Endothelial cell of umbilical vein (primary cell): ENCODE measurements around the gene PYGO1. TPM values are rescaled to one million over a fixed set of nuclear protein-coding genes. Genes with fewer than 3 reads are reported as not detected.
A peak's percentile ranks its signal among the peaks of the same experiment; 100 is the strongest.

Experiments used
- BruUV-seq: library from RNA; stranded (reverse); fragments of 400-500 nt; replicated peaks from 2 replicates; lab custom pipeline; 2021; lab: Mats Ljungman, UMichigan
- CTCF ChIA-PET: fragments of 300-600, 350-600 bp; sonication (Branson Sonifier 250); formaldehyde crosslinking; loops from one replicate; lab custom pipeline; 2021; ENCODE audit warnings: antibody characterized with exemption, inconsistent platforms; lab: Charles Lee
- POLR2A ChIA-PET: fragments of 300-600, 350-600 bp; sonication (Branson Sonifier 250); formaldehyde crosslinking; loops from one replicate; lab custom pipeline; 2021; ENCODE audit warnings: antibody characterized with exemption, inconsistent platforms; lab: Charles Lee
- DNase-seq: peaks from one replicate; pipeline ENCODE4 v3.0.0-alpha.2; 2011; ENCODE audit warnings: low read depth, low spot score
- FAIRE-seq: peaks from 2 replicates; lab custom pipeline; 2011; peaks lifted over from hg19 to GRCh38; lab: Jason Lieb, UNC
- H2AFZ ChIP-seq: 2 replicates; pipeline ENCODE4 v1.6.0; 2012; ENCODE audit warnings: low read depth, low read length, control low read depth, inconsistent platforms
- H3K27ac ChIP-seq: 2 replicates; pipeline ENCODE4 v1.5.1; 2011; ENCODE audit warnings: low read depth, mild to moderate bottlenecking, control low read depth, low read length, moderate library complexity; ENCODE audit not compliant: insufficient read depth
- H3K27me3 ChIP-seq, 2 experiments: 2 replicates each; pipeline versions ENCODE4 v1.6.0 to v1.6.1; 2011; ENCODE audit warnings: low read length in 2 of 2, mixed read lengths in 1 of 2; ENCODE audit not compliant: control insufficient read depth in 2 of 2, insufficient read depth in 2 of 2
- H3K36me3 ChIP-seq, 2 experiments: 2 replicates in 1 of 2; 3 replicates in 1 of 2; pipeline ENCODE4 v1.5.1; 2011; ENCODE audit warnings: low read length in 2 of 2, mild to moderate bottlenecking in 1 of 2, moderate library complexity in 1 of 2; ENCODE audit not compliant: control insufficient read depth in 2 of 2, insufficient read depth in 2 of 2; ENCODE audit errors: extremely low read depth in 1 of 2
- H3K4me1 ChIP-seq: 3 replicates; pipeline ENCODE4 v1.5.1; 2011; ENCODE audit warnings: mild to moderate bottlenecking, low read length; ENCODE audit not compliant: control insufficient read depth, insufficient read depth; ENCODE audit errors: extremely low read depth
- H3K4me2 ChIP-seq: 2 replicates; pipeline ENCODE4 v1.6.1; 2011; ENCODE audit warnings: low read length, control low read depth, mixed read lengths; ENCODE audit not compliant: insufficient read depth
- H3K4me3 ChIP-seq, 3 experiments: fragments of 200-600 bp in 1 of 3; sonication (generic), shearing (Covaris generic) in 1 of 3; replicated peaks in 1 of 3; 2 replicates each; pipeline ENCODE4 v1.5.1; 2011 to 2016; ENCODE audit warnings: control low read depth in 3 of 3, low read length in 3 of 3, mild to moderate bottlenecking in 2 of 3, inconsistent platforms in 1 of 3, low read depth in 1 of 3, moderate library complexity in 1 of 3; ENCODE audit not compliant: insufficient read depth in 1 of 3
- H3K79me2 ChIP-seq: 2 replicates; pipeline ENCODE4 v1.6.0; 2012; ENCODE audit warnings: low read length, inconsistent platforms; ENCODE audit not compliant: control insufficient read depth, insufficient read depth
- H3K9ac ChIP-seq: replicated peaks from 2 replicates; pipeline ENCODE3; 2011; ENCODE audit warnings: low read length, control low read depth; ENCODE audit not compliant: insufficient read depth; ENCODE audit errors: extremely low read depth
- H3K9me1 ChIP-seq: replicated peaks from 3 replicates; pipeline ENCODE4 v1.6.0; 2011; ENCODE audit warnings: mild to moderate bottlenecking, low read length; ENCODE audit not compliant: control insufficient read depth, insufficient read depth; ENCODE audit errors: extremely low read depth
- H3K9me3 ChIP-seq: replicated peaks from 2 replicates; pipeline ENCODE4 v1.5.1; 2012; ENCODE audit warnings: low read length, inconsistent platforms; ENCODE audit not compliant: control insufficient read depth, insufficient read depth
- H4K20me1 ChIP-seq: replicated peaks from 2 replicates; pipeline ENCODE3; 2011; ENCODE audit warnings: mild to moderate bottlenecking, low read length; ENCODE audit not compliant: control insufficient read depth, insufficient read depth; ENCODE audit errors: extremely low read depth
- EZH2 ChIP-seq: IDR thresholded peaks from 2 replicates; pipeline ENCODE4 v1.6.1; 2012; ENCODE audit warnings: borderline replicate concordance, low read depth, mild to moderate bottlenecking, moderate library complexity, low read length, inconsistent platforms; ENCODE audit not compliant: severe bottlenecking
- JUN ChIP-seq: IDR thresholded peaks from 2 replicates; pipeline ENCODE4 v1.6.1; 2011; ENCODE audit warnings: borderline replicate concordance, low read depth; ENCODE audit not compliant: insufficient read length, insufficient read depth
- MYC ChIP-seq: IDR thresholded peaks from one replicate; pipeline ENCODE4 v1.6.1; 2011; ENCODE audit warnings: mild to moderate bottlenecking, low read depth, low read length
- POLR2AphosphoS5 ChIP-seq: IDR thresholded peaks from 2 replicates; pipeline ENCODE4 v1.6.1; 2012; ENCODE audit warnings: low read depth, mild to moderate bottlenecking, control low read depth, low read length, moderate library complexity; ENCODE audit not compliant: insufficient read depth
- dilution Hi-C: fragments of 300-500 bp; cut with MboI; formaldehyde crosslinking; loops from one replicate; pipeline ENCODE4 v1.15.0; 2019; ENCODE audit warnings: low sequenced_read_pairs; ENCODE audit not compliant: extremely low pct_ligation_motif_present
- intact Hi-C: fragments of 100-400 bp; cut with micrococcal nuclease; formaldehyde crosslinking; loops from one replicate; pipeline ENCODE4 v1.10.0; 2022
- polyA plus RNA-seq, 4 experiments: library from polyadenylated mRNA; depleted of rRNA in 3 of 4; stranded (reverse) in 3 of 4; unstranded in 1 of 4; fragments of >200 nt; gene quantifications; 2 replicates each; pipeline versions ENCODE4 v1.2.1 to v1.2.3, GENCODE V29; 2011 to 2012; ENCODE audit warnings: missing spikeins in 1 of 4
- total RNA-seq: library from RNA; stranded (reverse); gene quantifications from 2 replicates; pipeline ENCODE4 v1.2.3, GENCODE V29; 2021
- TF ChIP-seq, protein P1 (sequence below), 2 donors: IDR thresholded peaks; 1 replicate in 1 of 2; 2 replicates in 1 of 2; pipeline ENCODE4 v1.5.1; 2011; ENCODE audit warnings: low read length in 2 of 2, mild to moderate bottlenecking in 2 of 2, moderate library complexity in 2 of 2, control low read depth in 1 of 2, inconsistent platforms in 1 of 2, low read depth in 1 of 2; ENCODE audit not compliant: insufficient read depth in 1 of 2; ENCODE audit errors: extremely low read depth in 1 of 2

Gene PYGO1
- total and polyA plus RNA-seq, 2 donors (not counting 3 experiments of a cell fraction or from before 2014, with no cell fraction given): 1.9 to 7.6 TPM

DNA sequence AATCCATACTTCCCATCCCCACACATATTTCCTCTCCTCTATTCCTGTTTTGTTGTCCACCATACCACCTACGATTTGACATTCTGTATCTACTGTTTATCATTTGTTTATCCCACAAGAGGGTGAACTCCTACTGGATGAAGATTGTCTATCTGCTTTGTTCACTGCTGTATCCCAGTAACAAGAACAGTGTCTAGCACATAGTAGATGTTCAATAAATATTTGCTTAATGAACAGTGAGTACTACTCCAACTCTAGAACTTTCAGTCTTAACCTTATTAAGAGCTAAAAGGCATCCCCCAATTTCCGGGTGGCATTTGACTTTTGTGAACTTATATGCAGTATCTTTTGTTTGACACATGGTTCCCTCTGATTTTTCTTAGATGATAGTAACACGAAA lies 1.3 kb downstream of the PYGO1 start:
- Histone ChIP-seq H3K9me1 (no peaks in the 10 kb centered on the region), H3K9ac (no peak overlapping the region), H3K36me3 (no peaks in the 10 kb centered on the region), H3K4me1 (peaks cover 8% of the 10 kb centered on the region), H3K27ac (no peak overlapping the region), H3K79me2 (no peaks in the 10 kb centered on the region), H4K20me1 (no peaks in the 10 kb centered on the region), H3K27me3 (no peaks in the 10 kb centered on the region), H3K9me3 (no peaks in the 10 kb centered on the region), H2AFZ (peak overlapping the region; percentile 4), H3K4me2 (peak overlapping the region; percentile 76), H3K4me3 (peak overlapping the region in 1 of 3 experiments; percentile 80)
- intact Hi-C loops (no loop called here), dilution Hi-C loops (no loop called here)
- FAIRE-seq (no peak), DNase-seq (no peak)
- ChIA-PET CTCF (interaction anchor here (1.0 to 2.4 kb wide), 3 partner anchors 13 to 61 kb away, joined by 3 to 9 read pairs (median 4); no protein-coding TSS in a partner anchor), POLR2A (interaction anchor here (0.7 kb wide), 1 partner anchor 160 kb away, joined by 4 read pairs; no protein-coding TSS in a partner anchor)
- TF ChIP-seq JUN (no peak), POLR2AphosphoS5 (no peak), EZH2 (no peak), MYC (no peak)
- TF ChIP-seq, protein P1, sequence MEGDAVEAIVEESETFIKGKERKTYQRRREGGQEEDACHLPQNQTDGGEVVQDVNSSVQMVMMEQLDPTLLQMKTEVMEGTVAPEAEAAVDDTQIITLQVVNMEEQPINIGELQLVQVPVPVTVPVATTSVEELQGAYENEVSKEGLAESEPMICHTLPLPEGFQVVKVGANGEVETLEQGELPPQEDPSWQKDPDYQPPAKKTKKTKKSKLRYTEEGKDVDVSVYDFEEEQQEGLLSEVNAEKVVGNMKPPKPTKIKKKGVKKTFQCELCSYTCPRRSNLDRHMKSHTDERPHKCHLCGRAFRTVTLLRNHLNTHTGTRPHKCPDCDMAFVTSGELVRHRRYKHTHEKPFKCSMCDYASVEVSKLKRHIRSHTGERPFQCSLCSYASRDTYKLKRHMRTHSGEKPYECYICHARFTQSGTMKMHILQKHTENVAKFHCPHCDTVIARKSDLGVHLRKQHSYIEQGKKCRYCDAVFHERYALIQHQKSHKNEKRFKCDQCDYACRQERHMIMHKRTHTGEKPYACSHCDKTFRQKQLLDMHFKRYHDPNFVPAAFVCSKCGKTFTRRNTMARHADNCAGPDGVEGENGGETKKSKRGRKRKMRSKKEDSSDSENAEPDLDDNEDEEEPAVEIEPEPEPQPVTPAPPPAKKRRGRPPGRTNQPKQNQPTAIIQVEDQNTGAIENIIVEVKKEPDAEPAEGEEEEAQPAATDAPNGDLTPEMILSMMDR (IDR thresholded peaks at IDR 0.05; ENCODE audit: extremely low read depth in 1 of 2, insufficient read depth in 1 of 2, low read depth in 1 of 2, low read length in 2 of 2): no peak
- TSS peak; percentile 34 for BruUV-seq

DNA sequence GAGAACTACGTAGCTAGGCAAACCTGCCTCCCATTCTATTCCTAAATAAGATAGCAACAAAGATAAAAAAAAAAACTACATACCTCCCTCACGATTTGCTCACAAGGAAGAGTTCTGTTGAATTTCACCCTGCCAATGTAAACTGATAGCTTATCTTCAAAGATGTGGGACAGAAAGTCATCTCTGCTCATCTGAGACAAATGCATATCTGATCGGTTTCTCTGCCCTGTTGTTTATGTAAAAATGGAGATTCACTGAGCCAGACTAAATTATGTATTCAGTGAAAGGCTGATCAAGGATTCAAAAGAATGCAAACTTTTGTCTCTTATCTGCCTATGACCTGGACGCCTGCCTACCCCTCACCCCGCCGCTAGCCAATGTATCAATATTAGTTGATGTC lies 11.2 kb downstream of the PYGO1 start:
- no peaks in the 10 kb centered on the region for H3K27me3 ChIP-seq
- H3K4me1 ChIP-seq: no peaks in the 10 kb centered on the region
- ChIA-PET CTCF (no interaction called here), POLR2A (no interaction called here)
- no peak for DNase-seq
- H3K9me3 ChIP-seq: no peaks in the 10 kb centered on the region
- H2AFZ ChIP-seq: no peak overlapping the region
- no peak overlapping the region for H3K4me2 ChIP-seq
- H3K79me2 ChIP-seq: no peaks in the 10 kb centered on the region
- no TSS peak for BruUV-seq
- TF ChIP-seq MYC: no peak
- H3K9me1 ChIP-seq: no peaks in the 10 kb centered on the region
- H3K27ac ChIP-seq: no peak overlapping the region
- dilution Hi-C loops: no loop called here
- H3K4me3 ChIP-seq: no peak overlapping the region
- no peaks in the 10 kb centered on the region for H3K36me3 ChIP-seq
- no peak overlapping the region for H3K9ac ChIP-seq
- no peak for FAIRE-seq
- intact Hi-C loops: no loop called here
- H4K20me1 ChIP-seq: no peaks in the 10 kb centered on the region
